OCI-LY3 (cell line): ENCODE results near the gene ASTN1.

Source experiments
- CTCF ChIP-seq: fragments of 200-600, 300-600 bp; sonication (generic); IDR thresholded peaks from 2 replicates; pipeline ENCODE4 v1.5.1; 2014; ENCODE audit warnings: antibody characterized with exemption, low read length, low read depth
- EZH2phosphoT487 ChIP-seq: fragments of 200-600 bp; shearing (Covaris generic); IDR thresholded peaks from 2 replicates; pipeline ENCODE4 v1.6.1; 2018; ENCODE audit warnings: antibody characterized with exemption, mixed run types, low read depth

- TF ChIP-seq CTCF (no peak), EZH2phosphoT487 (no peak)
Observed at GRCh38 chr1:177011508-177011907, 153.0 kb downstream of the ASTN1 start.
